Raji (cell line): ENCODE measurements around the gene GPR27.

Source experiments
- POLR2A ChIP-seq: IDR thresholded peaks from 2 replicates; pipeline ENCODE4 v1.6.1; 2011; ENCODE audit warnings: low read depth, low read length, control low read depth; ENCODE audit not compliant: insufficient read depth

The GPR27 gene

GRCh38 chr3:71724584-71725270 is 28.9 kb upstream of the GPR27 start:
- TF ChIP-seq POLR2A, result no peak

- no peak for TF ChIP-seq POLR2A
Measured at GRCh38 chr3:71725271-71725991, 28.2 kb upstream of the GPR27 start, which contains the start of gene EIF4E3. Gene EIF4E3 (minus strand): TSS chr3:71725402. CDS start chr3:71725367, 35 bp downstream.

- TF ChIP-seq POLR2A, result no peak
Measured at GRCh38 chr3:71726146-71726545, 27.5 kb upstream of the GPR27 start.

GRCh38 chr3:71728632-71729342 is 24.9 kb upstream of the GPR27 start:
- no peak for TF ChIP-seq POLR2A

- no peak for TF ChIP-seq POLR2A
Measured at GRCh38 chr3:71732637-71733036, 21.0 kb upstream of the GPR27 start.

- no peak for TF ChIP-seq POLR2A
Measured at GRCh38 chr3:71733319-71733718, 20.3 kb upstream of the GPR27 start.

GRCh38 chr3:71734881-71735280 is 18.8 kb upstream of the GPR27 start:
- no peak for TF ChIP-seq POLR2A

GRCh38 chr3:71742621-71743020 is 11.0 kb upstream of the GPR27 start:
- TF ChIP-seq POLR2A, result no peak

GRCh38 chr3:71744738-71745137 is 8.9 kb upstream of the GPR27 start:
- no peak for TF ChIP-seq POLR2A

GRCh38 chr3:71751602-71752001 is 2.1 kb upstream of the GPR27 start:
- no peak for TF ChIP-seq POLR2A

GRCh38 chr3:71752831-71753700 is 589 bp upstream of the GPR27 start:
- TF ChIP-seq POLR2A, result no peak

- no peak for TF ChIP-seq POLR2A
Measured at GRCh38 chr3:71754610-71755253, 1.1 kb downstream of the GPR27 start.

GRCh38 chr3:71758091-71758490 is 4.4 kb downstream of the GPR27 start:
- TF ChIP-seq POLR2A, result no peak

- TF ChIP-seq POLR2A, result no peak
Measured at GRCh38 chr3:71759401-71759800, 5.7 kb downstream of the GPR27 start.
